K562 (cell line): ENCODE data around the gene PLP2. TPM values are rescaled to one million over a fixed set of nuclear protein-coding genes. Genes with fewer than 3 reads are reported as not detected.

Experiments used
- ATAC-seq: fragments of 200-7000 bp; cut with Tn5 transposase; 3 replicates; pipeline ENCODE4 v1.9.1; 2020; ENCODE audit warnings: moderate library complexity
- BruUV-seq: library from RNA; stranded (reverse); fragments of 400-500 nt; replicated peaks from 2 replicates; lab custom pipeline; 2021; lab: Mats Ljungman, UMichigan
- CTCF ChIA-PET: fragments of 300-600 bp; formaldehyde crosslinking; extraction: SDS; loops from one replicate; lab custom pipeline; 2021; ENCODE audit warnings: low intra/inter-chr PET ratio; lab: Yijun Ruan, JAX
- POLR2A ChIA-PET: fragments of 300-600, 350-650 bp; sonication (Branson Sonifier 250); formaldehyde crosslinking; extraction: SDS; loops from one replicate; lab custom pipeline; 2021; ENCODE audit warnings: antibody characterized with exemption, inconsistent platforms; lab: Yijun Ruan, JAX
- DNase-seq, 4 experiments: peaks; one replicate each; pipeline versions ENCODE4 v3.0.0 to v3.0.0-alpha.2; 2011 to 2018; ENCODE audit warnings: low spot score in 3 of 4, mixed read lengths in 3 of 4; ENCODE audit errors: extremely low read depth in 1 of 4
- FAIRE-seq: peaks from 2 replicates; lab custom pipeline; 2011; peaks lifted over from hg19 to GRCh38; lab: Jason Lieb, UNC
- H2AFZ ChIP-seq: 2 replicates; pipeline ENCODE4 v1.6.0; 2011; ENCODE audit warnings: low read depth, low read length, control low read depth, inconsistent platforms
- H3K27ac ChIP-seq: fragments of 200-600 bp; 3 replicates; pipeline ENCODE4 v1.8.0; 2011; ENCODE audit warnings: low read depth, mild to moderate bottlenecking, control low read depth, inconsistent platforms, low read length, moderate library complexity, mixed read lengths; ENCODE audit errors: extremely low read depth
- H3K27me3 ChIP-seq, 2 experiments: fragments of 300-600 bp in 1 of 2; 2 replicates in 1 of 2; 3 replicates in 1 of 2; pipeline versions ENCODE4 v1.6.0 to v1.8.0; 2011; ENCODE audit warnings: inconsistent platforms in 2 of 2, low read length in 2 of 2, mild to moderate bottlenecking in 1 of 2, mixed read lengths in 1 of 2, moderate library complexity in 1 of 2; ENCODE audit not compliant: control insufficient read depth in 2 of 2, insufficient read depth in 2 of 2
- H3K36me3 ChIP-seq: fragments of 300-600 bp; 3 replicates; pipeline ENCODE4 v1.8.0; 2011; ENCODE audit warnings: mild to moderate bottlenecking, low read length, inconsistent platforms; ENCODE audit not compliant: control insufficient read depth, insufficient read depth
- H3K4me1 ChIP-seq, 2 experiments: fragments of 200-600 bp in 1 of 2; replicated peaks in 1 of 2; 2 replicates in 1 of 2; 3 replicates in 1 of 2; pipeline versions ENCODE4 v1.5.1 to v1.8.0; 2011; ENCODE audit warnings: inconsistent platforms in 2 of 2, low read length in 2 of 2, mild to moderate bottlenecking in 1 of 2, mixed read lengths in 1 of 2, moderate library complexity in 1 of 2; ENCODE audit not compliant: control insufficient read depth in 2 of 2, insufficient read depth in 2 of 2
- H3K4me2 ChIP-seq: 2 replicates; pipeline ENCODE4 v1.6.1; 2011; ENCODE audit warnings: low read length, control low read depth, inconsistent platforms, mixed read lengths; ENCODE audit not compliant: insufficient read depth
- H3K4me3 ChIP-seq: fragments of 200-600 bp; sonication (generic), shearing (Covaris generic); 2 replicates; pipeline ENCODE4 v1.5.1; 2016; ENCODE audit warnings: control low read depth, inconsistent platforms
- H3K79me2 ChIP-seq: fragments of 200-600 bp; 3 replicates; pipeline ENCODE4 v1.8.0; 2011; ENCODE audit warnings: low read length, inconsistent platforms; ENCODE audit not compliant: control insufficient read depth, insufficient read depth
- H3K9ac ChIP-seq, 2 experiments: 2 replicates each; pipeline versions ENCODE4 v1.6.0 to v1.6.1; 2011; ENCODE audit warnings: low read depth in 2 of 2, low read length in 2 of 2, control low read depth in 1 of 2, inconsistent platforms in 1 of 2, mild to moderate bottlenecking in 1 of 2, mixed read lengths in 1 of 2; ENCODE audit not compliant: insufficient read depth in 1 of 2
- H3K9me1 ChIP-seq: one replicate; pipeline ENCODE4 v1.6.0; 2011; ENCODE audit warnings: inconsistent platforms, mild to moderate bottlenecking, low read length, moderate library complexity; ENCODE audit not compliant: control insufficient read depth, insufficient read depth
- H3K9me3 ChIP-seq: replicated peaks from 2 replicates; pipeline ENCODE4 v1.5.1; 2011; ENCODE audit warnings: low read depth, low read length, inconsistent platforms; ENCODE audit not compliant: control insufficient read depth, insufficient read depth
- H4K20me1 ChIP-seq: replicated peaks from 2 replicates; pipeline ENCODE4 v1.6.1; 2011; ENCODE audit warnings: low read length, inconsistent platforms, mixed read lengths; ENCODE audit not compliant: control insufficient read depth, insufficient read depth
- CXXC5 ChIP-seq: fragments of 250-450 bp; sonication (Bioruptor Pico); IDR thresholded peaks from 2 replicates; pipeline ENCODE4 v1.8.0; 2022; ENCODE audit warnings: inconsistent platforms, mild to moderate bottlenecking, moderate library complexity
- POLR2AphosphoS5 ChIP-seq: IDR thresholded peaks from 2 replicates; pipeline ENCODE4 v1.6.1; 2011; ENCODE audit warnings: mild to moderate bottlenecking, low read depth, low read length, moderate library complexity; ENCODE audit not compliant: control insufficient read depth, insufficient read depth
- ZBTB17 ChIP-seq: fragments of 450-650 bp; formaldehyde crosslinking; IDR thresholded peaks from 2 replicates; pipeline ENCODE4 v1.4.0; 2020; ENCODE audit warnings: mild to moderate bottlenecking
- ZNF511 ChIP-seq: sonication (generic); formaldehyde crosslinking; IDR thresholded peaks from 2 replicates; pipeline ENCODE4 v1.8.0; 2022; ENCODE audit warnings: mild to moderate bottlenecking, missing genetic modification reagents
- WGBS: fragments of 100-300 bp; shearing (Covaris generic); methylation state at CpG from one replicate; pipeline ENCODE4 v1.1.6; 2016; ENCODE audit warnings: low coverage, mixed read lengths; ENCODE audit not compliant: insufficient coverage; ENCODE audit errors: missing lambda C conversion rate; 5-methylcytosine and 5-hydroxymethylcytosine counted together
- in situ Hi-C: fragments of 300-500 bp; cut with MboI; formaldehyde crosslinking; loops from 4 replicates; pipeline ENCODE4 v1.15.0; 2018; ENCODE audit warnings: inconsistent platforms, mixed read lengths
- intact Hi-C: fragments of 100-400 bp; cut with micrococcal nuclease; formaldehyde crosslinking; loops from 2 replicates; pipeline ENCODE4 v1.14.2; 2022
- polyA plus RNA-seq, 8 experiments: library from polyadenylated mRNA; depleted of rRNA in 4 of 8; stranded (reverse) in 5 of 8; unstranded in 3 of 8; fragments of >200 nt; fragmentation: Nextera tagmentation in 2 of 8; fragmentation: Illumina TruSeq in 1 of 8; extraction: Ambion mirVana in 2 of 8; extraction: Trizol in 1 of 8; gene quantifications; 2 replicates each; pipeline versions ENCODE4 v1.2.1 to v1.2.3, GENCODE V29; 2011 to 2014; ENCODE audit warnings: inconsistent platforms in 1 of 8, missing spikeins in 1 of 8
- total RNA-seq, 7 experiments: library from RNA; depleted of rRNA in 6 of 7; stranded (reverse); fragments of >200 nt in 6 of 7; fragmentation: Illumina TruSeq in 2 of 7; extraction: Trizol in 2 of 7; gene quantifications; 2 replicates each; pipeline versions ENCODE4 v1.2.1 to v1.2.3, GENCODE V29; 2011 to 2021; ENCODE audit warnings: low replicate concordance in 1 of 7
- TF ChIP-seq, protein P1 (sequence below): fragments of 450-650 bp; IDR thresholded peaks from 2 replicates; pipeline ENCODE4 v1.6.1; 2018; ENCODE audit warnings: mild to moderate bottlenecking, low read depth; ENCODE audit not compliant: partially characterized antibody

The PLP2 gene
- total and polyA plus RNA-seq, 9 of the 15 experiments (the other 6 are each of a cell fraction or from before 2014, with no cell fraction given): 34.7 to 236 (median 112) TPM

GRCh38 chrX:49212861-49213260 lies 41.2 kb downstream of the PLP2 start:
- Histone ChIP-seq H3K9me1 (no peaks in the 10 kb centered on the region), H3K27me3 (peaks cover under 1 to 15% of the 10 kb centered on the region in 2 experiments; a peak in 3 of 5 replicates), H3K4me3 (no peak overlapping the region), H3K79me2 (no peaks in the 10 kb centered on the region), H3K9me3 (no peaks in the 10 kb centered on the region), H3K36me3 (no peaks in the 10 kb centered on the region), H2AFZ (no peak overlapping the region), H4K20me1 (no peaks in the 10 kb centered on the region), H3K4me2 (no peak overlapping the region), H3K27ac (no peak overlapping the region), H3K4me1 (peaks cover 0 to 7% of the 10 kb centered on the region in 2 experiments; a peak in 3 of 5 replicates), H3K9ac (no peak overlapping the region)
- CTCF ChIA-PET: no interaction called here
- FAIRE-seq (no peak), DNase-seq (no peak), ATAC-seq (no peak)
- TF ChIP-seq POLR2AphosphoS5 (0 out of 2 replicates have a peak, but pooled peaks have one; percentile 20), ZNF511 (CRISPR knock-in tag) (no peak)
- POLR2A ChIA-PET: interaction anchor here (0.5 kb wide), 1 partner anchor 1054 kb away, joined by 3 read pairs; no protein-coding TSS in a partner anchor
- WGBS: 13% methylated on average over 1 of the region's 1 CpG
- intact Hi-C loops: no loop called here
- BruUV-seq: no TSS peak
- in situ Hi-C loops: no loop called here

DNA sequence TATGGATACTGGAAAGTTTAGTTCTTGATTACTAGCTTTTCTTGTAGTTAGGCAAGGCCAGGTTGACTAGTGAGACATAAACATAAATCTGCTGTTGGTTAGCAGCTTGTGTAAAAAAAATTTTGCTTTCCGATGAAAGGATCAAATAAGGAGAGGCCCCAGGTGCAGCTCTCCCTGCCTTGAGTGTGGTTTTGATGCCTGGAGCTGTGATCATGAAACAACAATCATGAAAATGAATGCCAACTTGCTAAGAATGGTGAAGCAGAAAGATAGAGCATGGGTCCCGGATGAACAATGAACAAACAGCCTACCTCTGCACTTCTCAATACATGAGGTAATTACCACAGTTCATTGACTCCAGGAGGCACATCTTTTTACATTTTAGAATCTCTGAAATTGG lies 42.7 kb downstream of the PLP2 start:
- Histone ChIP-seq H3K27ac (no peak overlapping the region), H3K36me3 (no peaks in the 10 kb centered on the region)
- TF ChIP-seq CXXC5 (CRISPR knock-in tag) (no peak), ZBTB17 (CRISPR knock-in tag) (no peak)
- TF ChIP-seq, protein P1, sequence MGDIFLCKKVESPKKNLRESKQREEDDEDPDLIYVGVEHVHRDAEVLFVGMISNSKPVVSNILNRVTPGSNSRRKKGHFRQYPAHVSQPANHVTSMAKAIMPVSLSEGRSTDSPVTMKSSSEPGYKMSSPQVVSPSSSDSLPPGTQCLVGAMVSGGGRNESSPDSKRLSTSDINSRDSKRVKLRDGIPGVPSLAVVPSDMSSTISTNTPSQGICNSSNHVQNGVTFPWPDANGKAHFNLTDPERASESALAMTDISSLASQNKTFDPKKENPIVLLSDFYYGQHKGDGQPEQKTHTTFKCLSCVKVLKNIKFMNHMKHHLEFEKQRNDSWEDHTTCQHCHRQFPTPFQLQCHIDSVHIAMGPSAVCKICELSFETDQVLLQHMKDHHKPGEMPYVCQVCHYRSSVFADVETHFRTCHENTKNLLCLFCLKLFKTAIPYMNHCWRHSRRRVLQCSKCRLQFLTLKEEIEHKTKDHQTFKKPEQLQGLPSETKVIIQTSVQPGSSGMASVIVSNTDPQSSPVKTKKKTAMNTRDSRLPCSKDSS: no peak
- TF ChIP-seq, all 486 proteins: peak for 0
- H3K27me3 ChIP-seq: peaks cover 3 to 19% of the 10 kb centered on the region in 2 experiments; a peak in 3 of 5 replicates
- BruUV-seq: no TSS peak
- DNase-seq: no peak
- peaks cover 0 to 5% of the 10 kb centered on the region in 2 experiments; a peak in 3 of 5 replicates for H3K4me1 ChIP-seq
- in situ Hi-C loops: no loop called here
- no peaks in the 10 kb centered on the region for H3K79me2 ChIP-seq
- no peak for FAIRE-seq
- H3K9me3 ChIP-seq: no peaks in the 10 kb centered on the region
- 0% methylated on average over 2 of the region's 2 CpGs for WGBS
- no peak overlapping the region for H3K4me2 ChIP-seq
- no peaks in the 10 kb centered on the region for H4K20me1 ChIP-seq
- ChIA-PET POLR2A (interaction anchor here (0.6 to 1.4 kb wide), 3 partner anchors 12 to 545 kb away, joined by 3 read pairs; no protein-coding TSS in a partner anchor), CTCF (no interaction called here)
- no peak overlapping the region for H3K9ac ChIP-seq
- intact Hi-C loops: no loop called here
- no peak for ATAC-seq
- no peaks in the 10 kb centered on the region for H3K9me1 ChIP-seq
- H3K4me3 ChIP-seq: no peak overlapping the region
- no peak overlapping the region for H2AFZ ChIP-seq
